ENCODE data around the gene GMEB1.

The GMEB1 gene

DNA sequence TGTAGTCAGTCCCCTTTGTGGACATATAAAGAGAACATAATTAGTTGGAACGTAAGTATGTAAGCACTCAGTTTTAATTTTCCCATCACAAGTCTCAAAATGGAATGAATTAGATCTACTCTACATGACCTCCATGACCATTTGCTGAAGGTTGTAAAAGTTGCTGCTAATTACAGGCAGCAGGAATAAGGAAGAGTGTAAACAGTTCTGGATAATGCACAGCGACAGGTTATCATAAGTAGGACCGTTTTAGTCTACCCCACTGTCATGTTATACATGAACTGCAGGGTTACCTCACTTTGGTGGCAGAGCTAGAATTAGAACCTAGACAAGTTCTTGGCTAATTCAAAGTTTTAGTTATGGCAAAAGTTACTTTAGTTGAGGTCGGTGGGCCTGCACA is 89.8 kb downstream of the GMEB1 start:
- DNase-seq = no peak
- H3K9me3 Mint-ChIP-seq = no peaks in the 10 kb centered on the region
- H3K4me3 Mint-ChIP-seq = no peak overlapping the region
- no peak overlapping the region for H3K27ac Mint-ChIP-seq
- no peaks in the 10 kb centered on the region for H3K27me3 Mint-ChIP-seq
- H3K4me1 Mint-ChIP-seq = peaks cover 19% of the 10 kb centered on the region
- ATAC-seq = no peak

DNA sequence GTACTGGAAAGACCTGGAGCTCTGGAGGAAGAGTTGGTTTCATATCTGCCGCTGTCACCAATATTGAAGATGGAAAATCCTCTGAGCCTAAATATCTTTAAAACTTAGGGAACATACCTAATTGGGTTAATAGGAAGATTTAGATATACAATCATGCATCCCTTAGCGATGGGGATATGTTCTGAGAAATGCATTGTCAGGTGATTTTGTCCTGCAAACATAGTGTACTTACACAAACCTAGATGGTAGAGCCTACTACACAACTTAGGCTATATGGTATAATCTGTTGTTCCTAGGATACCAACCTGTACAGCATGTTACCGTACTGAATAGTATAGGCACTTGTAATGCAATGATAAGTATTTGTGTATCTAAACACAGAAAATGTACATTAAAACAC is 90.7 kb downstream of the GMEB1 start:
- DNase-seq (no peak), ATAC-seq (no peak)
- no peak overlapping the region for H3K4me3 Mint-ChIP-seq
- no peak overlapping the region for H3K27ac Mint-ChIP-seq
- no peaks in the 10 kb centered on the region for H3K9me3 Mint-ChIP-seq
- H3K4me1 Mint-ChIP-seq = peaks cover 19% of the 10 kb centered on the region
- no peaks in the 10 kb centered on the region for H3K27me3 Mint-ChIP-seq

DNA sequence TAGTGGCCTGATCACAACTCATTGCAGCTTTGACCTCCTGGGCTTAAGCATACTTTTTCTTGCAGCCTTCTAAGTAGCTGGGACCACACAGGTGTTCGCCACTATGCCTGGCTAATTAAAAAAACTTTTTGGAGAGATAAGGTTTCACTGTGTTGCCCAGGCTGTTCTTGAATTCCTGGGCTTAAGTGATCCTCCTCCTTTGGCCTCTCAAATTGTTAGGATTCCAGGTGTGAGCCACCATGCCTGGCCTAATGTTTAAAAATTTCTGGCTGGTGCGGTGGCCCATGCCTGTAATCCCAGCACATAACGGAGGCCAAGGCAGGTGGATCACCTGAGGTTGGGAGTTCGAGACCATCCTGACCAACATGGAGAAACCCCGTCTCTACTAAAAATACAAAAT is 92.6 kb downstream of the GMEB1 start:
- ATAC-seq (no peak), DNase-seq (no peak)
- Mint-ChIP-seq H3K27me3 (no peaks in the 10 kb centered on the region), H3K9me3 (no peaks in the 10 kb centered on the region), H3K4me1 (peaks cover 19% of the 10 kb centered on the region), H3K27ac (no peak overlapping the region), H3K4me3 (no peak overlapping the region)

DNA sequence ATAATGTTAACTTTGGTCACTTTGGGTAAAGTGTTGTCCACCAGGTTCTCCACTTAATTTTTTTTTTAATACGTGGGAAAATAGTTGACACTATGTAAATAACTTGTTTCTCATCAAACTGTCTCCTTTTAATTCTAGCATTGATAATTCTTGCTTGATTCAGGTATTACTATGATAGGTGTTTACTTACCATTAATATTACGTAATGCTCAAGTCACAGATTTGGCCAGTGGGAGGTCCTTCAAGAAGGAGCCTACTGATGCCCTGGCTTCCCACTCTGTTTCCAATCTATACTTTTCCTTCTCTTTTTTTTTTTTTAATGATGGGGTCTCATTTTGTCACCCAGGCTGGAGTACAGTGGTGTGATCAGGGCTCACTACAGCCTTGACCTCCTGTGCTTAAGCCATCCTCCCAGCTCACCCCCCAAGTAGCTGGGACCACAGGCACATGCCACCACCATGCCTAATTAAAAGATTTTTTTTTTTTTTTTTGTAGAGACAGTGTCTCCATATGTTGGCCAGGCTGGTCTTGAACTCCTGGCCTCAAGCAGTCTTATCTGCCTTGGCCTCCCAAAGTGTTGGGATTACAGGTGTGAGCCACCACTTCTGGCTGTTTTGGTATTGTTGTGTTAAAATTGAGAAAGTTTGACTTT is 98.1 kb downstream of the GMEB1 start:
- Mint-ChIP-seq H3K4me1 (no peaks in the 10 kb centered on the region), H3K27me3 (no peaks in the 10 kb centered on the region), H3K9me3 (no peaks in the 10 kb centered on the region), H3K27ac (peak overlapping the region in 1 of 2 donors; percentile 69), H3K4me3 (no peak overlapping the region)
- ATAC-seq (no peak), DNase-seq (no peak)

Measured in stimulated activated naive CD8-positive, alpha-beta T cell treated with anti-CD3 and anti-CD28 coated beads, Interleukin-15, amount 100 ng/mL, for 72 hours (primary cell).